K562 (cell line): ENCODE measurements around the gene ANAPC2. TPM values are rescaled to one million over a fixed set of nuclear protein-coding genes. Genes with fewer than 3 reads are reported as not detected.

Experiments used
- REST ChIP-seq, 2 experiments: fragments of 450-650 bp; formaldehyde crosslinking in 1 of 2; IDR thresholded peaks; 2 replicates each; pipeline versions ENCODE4 v1.4.0 to v1.6.1; 2014 to 2020; ENCODE audit warnings: mild to moderate bottlenecking in 2 of 2, borderline replicate concordance in 1 of 2, low read depth in 1 of 2
- STAT5A ChIP-seq: IDR thresholded peaks from 2 replicates; pipeline ENCODE4 v1.6.1; 2012; ENCODE audit warnings: low read length, inconsistent platforms, borderline replicate concordance
- ZNF217 ChIP-seq: sonication (generic); formaldehyde crosslinking; IDR thresholded peaks from 2 replicates; pipeline ENCODE4 v1.8.0; 2022; ENCODE audit warnings: mild to moderate bottlenecking, missing genetic modification reagents
- polyA plus RNA-seq, 8 experiments: library from polyadenylated mRNA; depleted of rRNA in 4 of 8; stranded (reverse) in 5 of 8; unstranded in 3 of 8; fragments of >200 nt; fragmentation: Nextera tagmentation in 2 of 8; fragmentation: Illumina TruSeq in 1 of 8; extraction: Ambion mirVana in 2 of 8; extraction: Trizol in 1 of 8; gene quantifications; 2 replicates each; pipeline versions ENCODE4 v1.2.1 to v1.2.3, GENCODE V29; 2011 to 2014; ENCODE audit warnings: inconsistent platforms in 1 of 8, missing spikeins in 1 of 8
- total RNA-seq, 7 experiments: library from RNA; depleted of rRNA in 6 of 7; stranded (reverse); fragments of >200 nt in 6 of 7; fragmentation: Illumina TruSeq in 2 of 7; extraction: Trizol in 2 of 7; gene quantifications; 2 replicates each; pipeline versions ENCODE4 v1.2.1 to v1.2.3, GENCODE V29; 2011 to 2021; ENCODE audit warnings: low replicate concordance in 1 of 7

ANAPC2 gene
- total and polyA plus RNA-seq, 9 of the 15 experiments (the other 6 are each of a cell fraction or from before 2014, with no cell fraction given): 0.11 to 56.5 (median 17.1) TPM; not detected in 1

DNA sequence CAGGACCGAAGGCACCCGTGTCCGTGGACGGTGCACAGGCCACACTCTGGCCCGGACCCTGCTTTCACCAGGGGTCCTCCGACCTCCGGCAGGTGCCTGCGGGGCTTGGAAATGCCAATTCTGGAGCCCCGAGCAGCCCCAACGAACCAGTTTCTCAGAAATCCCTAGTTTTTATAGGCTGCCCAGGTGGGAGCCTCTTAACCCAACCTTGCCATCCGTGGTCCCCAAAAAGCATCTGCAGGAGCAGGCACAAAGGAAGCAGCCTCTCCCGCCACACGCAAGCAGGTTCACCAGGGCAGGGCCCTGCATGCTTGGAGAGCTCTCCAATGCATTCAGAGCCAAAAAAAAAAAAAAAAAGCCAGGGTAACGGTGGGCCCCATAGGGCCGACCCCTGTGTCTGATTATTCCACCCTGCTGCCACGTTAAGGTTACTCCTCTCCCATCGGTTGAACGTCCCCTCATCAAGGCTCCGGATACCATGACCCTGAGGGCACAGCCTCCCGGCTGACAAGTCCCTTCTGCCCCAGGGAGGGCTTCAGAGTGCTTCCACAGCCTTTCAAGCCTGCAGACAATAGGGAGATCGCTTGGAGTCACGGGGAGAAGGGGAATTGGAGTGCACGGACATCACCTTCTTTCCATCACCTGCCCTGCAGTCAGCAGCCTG, 13.0 kb upstream of the ANAPC2 start (continued):
- TF ChIP-seq REST (IDR thresholded peaks at IDR 0.05; ENCODE audit: borderline replicate concordance) (no peak), REST (CRISPR knock-in tag; IDR thresholded peaks at IDR 0.05; ENCODE audit: low read depth) (no peak), ZNF217 (no peak), STAT5A (no peak)
